HG03196 (cell line): ENCODE results near the gene ATIC.
"Not testable (repeated sequence)": the region's sequence is repeated elsewhere in the genome, so short reads cannot be mapped to it uniquely, and the experiment has no call there.

Experiments used
- ATAC-seq: cut with Tn5 transposase; IDR thresholded peaks from one replicate; pipeline ENCODE4 v1.9.1; 2021; ENCODE audit not compliant: unreplicated experiment

ATIC gene

GRCh38 chr2:215311625-215312396, at the start of gene ATIC:
TSS of gene ATIC (plus strand) at chr2:215312059. CDS start at chr2:215312143, 84 bp downstream.
- ATAC-seq = peak; percentile 100

- ATAC-seq = no peak
Measured at GRCh38 chr2:215262303-215262702, 49.6 kb upstream of the ATIC start.

- ATAC-seq = no peak
Measured at GRCh38 chr2:215262741-215263362, 49.0 kb upstream of the ATIC start.

- ATAC-seq = no peak
Measured at GRCh38 chr2:215264374-215264773, 47.5 kb upstream of the ATIC start.

- ATAC-seq = no peak
Measured at GRCh38 chr2:215269397-215270117, 42.3 kb upstream of the ATIC start.

- ATAC-seq = no peak
Measured at GRCh38 chr2:215270118-215270451, 41.8 kb upstream of the ATIC start.

- ATAC-seq = no peak
Measured at GRCh38 chr2:215271446-215271845, 40.4 kb upstream of the ATIC start.

GRCh38 chr2:215272918-215273317, 38.9 kb upstream of the ATIC start:
- ATAC-seq = no peak

GRCh38 chr2:215274829-215275228, 37.0 kb upstream of the ATIC start:
- ATAC-seq = no peak

- ATAC-seq = no peak
Measured at GRCh38 chr2:215275824-215276223, 36.0 kb upstream of the ATIC start.

- ATAC-seq = no peak
Measured at GRCh38 chr2:215277944-215278343, 33.9 kb upstream of the ATIC start.

GRCh38 chr2:215280326-215280725, 31.5 kb upstream of the ATIC start:
- peak; percentile 78 for ATAC-seq

GRCh38 chr2:215283221-215283620, 28.6 kb upstream of the ATIC start:
- ATAC-seq = no peak

- no peak for ATAC-seq
Measured at GRCh38 chr2:215286309-215286708, 25.6 kb upstream of the ATIC start.

- no peak for ATAC-seq
Measured at GRCh38 chr2:215288112-215288815, 23.6 kb upstream of the ATIC start.

GRCh38 chr2:215290980-215291599, 20.8 kb upstream of the ATIC start:
- ATAC-seq = no peak

GRCh38 chr2:215293879-215294278, 18.0 kb upstream of the ATIC start:
- ATAC-seq = no peak

- no peak for ATAC-seq
Measured at GRCh38 chr2:215299337-215299859, 12.5 kb upstream of the ATIC start.

- no peak for ATAC-seq
Measured at GRCh38 chr2:215301994-215302393, 9.9 kb upstream of the ATIC start.

GRCh38 chr2:215311259-215311624, 617 bp upstream of the ATIC start:
- not testable (repeated sequence) for ATAC-seq

- no peak for ATAC-seq
Measured at GRCh38 chr2:215313255-215313613, 1.4 kb downstream of the ATIC start.
